Measurements from ENCODE around the gene NTM.

Gene NTM

GRCh38 chr11:132125988-132126871 is 755.8 kb downstream of the NTM start:
- 43 to 44% methylated on average over 16 to 18 of the region's 22 CpGs for WGBS, 2 experiments (ENCODE audit: insufficient coverage in 2 of 2)
- H3K4me3 ChIP-seq (ENCODE audit: extremely low read depth, insufficient read depth, low read length, poor library complexity, severe bottlenecking): peak overlapping the region; percentile 9
- H3K9me3 ChIP-seq (ENCODE audit: control insufficient read depth, low read length): no peaks in the 10 kb centered on the region
- H3K36me3 ChIP-seq (ENCODE audit: control insufficient read depth, insufficient read depth, low read length): no peaks in the 10 kb centered on the region
- H3K27ac ChIP-seq (ENCODE audit: low read depth, low read length, severe bottlenecking): peak overlapping the region; percentile 6
- H3K4me1 ChIP-seq (ENCODE audit: control insufficient read depth, insufficient read depth, low read length, poor library complexity, severe bottlenecking): peaks cover 12% of the 10 kb centered on the region

GRCh38 chr11:132126973-132127899 is 756.8 kb downstream of the NTM start:
- H3K4me1 ChIP-seq (ENCODE audit: control insufficient read depth, insufficient read depth, low read length, poor library complexity, severe bottlenecking): peaks cover 12% of the 10 kb centered on the region
- H3K27ac ChIP-seq (ENCODE audit: low read depth, low read length, severe bottlenecking): no peak overlapping the region
- no peaks in the 10 kb centered on the region for H3K36me3 ChIP-seq (ENCODE audit: control insufficient read depth, insufficient read depth, low read length)
- 63 to 73% methylated on average over 11 to 15 of the region's 19 CpGs for WGBS, 2 experiments (ENCODE audit: insufficient coverage in 2 of 2)
- H3K9me3 ChIP-seq (ENCODE audit: control insufficient read depth, low read length): no peaks in the 10 kb centered on the region
- no peak overlapping the region for H3K4me3 ChIP-seq (ENCODE audit: extremely low read depth, insufficient read depth, low read length, poor library complexity, severe bottlenecking)

- Histone ChIP-seq H3K9me3 (ENCODE audit: control insufficient read depth, low read length) (no peaks in the 10 kb centered on the region), H3K36me3 (ENCODE audit: control insufficient read depth, insufficient read depth, low read length) (no peaks in the 10 kb centered on the region), H3K4me1 (ENCODE audit: control insufficient read depth, insufficient read depth, low read length, poor library complexity, severe bottlenecking) (peaks cover 12% of the 10 kb centered on the region), H3K27ac (ENCODE audit: low read depth, low read length, severe bottlenecking) (no peak overlapping the region), H3K4me3 (ENCODE audit: extremely low read depth, insufficient read depth, low read length, poor library complexity, severe bottlenecking) (no peak overlapping the region)
- WGBS, 2 experiments (ENCODE audit: insufficient coverage in 2 of 2): 83% methylated on average over 2 of the region's 2 CpGs; no CpG with 5 or more reads in 1 of the 2 experiments
Measured at GRCh38 chr11:132127900-132128288, 757.5 kb downstream of the NTM start.

- Histone ChIP-seq H3K9me3 (ENCODE audit: control insufficient read depth, low read length) (no peaks in the 10 kb centered on the region), H3K36me3 (ENCODE audit: control insufficient read depth, insufficient read depth, low read length) (no peaks in the 10 kb centered on the region), H3K27ac (ENCODE audit: low read depth, low read length, severe bottlenecking) (no peak overlapping the region), H3K4me3 (ENCODE audit: extremely low read depth, insufficient read depth, low read length, poor library complexity, severe bottlenecking) (no peak overlapping the region), H3K4me1 (ENCODE audit: control insufficient read depth, insufficient read depth, low read length, poor library complexity, severe bottlenecking) (peaks cover 8% of the 10 kb centered on the region)
- 92 to 100% methylated on average over 4 of the region's 4 CpGs for WGBS, 2 experiments (ENCODE audit: insufficient coverage in 2 of 2)
Measured at GRCh38 chr11:132131047-132131446, 760.6 kb downstream of the NTM start.

- Histone ChIP-seq H3K4me3 (ENCODE audit: extremely low read depth, insufficient read depth, low read length, poor library complexity, severe bottlenecking) (no peak overlapping the region), H3K4me1 (ENCODE audit: control insufficient read depth, insufficient read depth, low read length, poor library complexity, severe bottlenecking) (no peaks in the 10 kb centered on the region), H3K27ac (ENCODE audit: low read depth, low read length, severe bottlenecking) (no peak overlapping the region), H3K9me3 (ENCODE audit: control insufficient read depth, low read length) (no peaks in the 10 kb centered on the region), H3K36me3 (ENCODE audit: control insufficient read depth, insufficient read depth, low read length) (no peaks in the 10 kb centered on the region)
- WGBS, 2 experiments (ENCODE audit: insufficient coverage in 2 of 2): 63 to 77% methylated on average over 4 to 5 of the region's 9 CpGs
Measured at GRCh38 chr11:132131961-132132360, 761.5 kb downstream of the NTM start.

- H3K27ac ChIP-seq (ENCODE audit: low read depth, low read length, severe bottlenecking): no peak overlapping the region
- WGBS, 2 experiments (ENCODE audit: insufficient coverage in 2 of 2): 81% methylated on average over 2 of the region's 5 CpGs; no CpG with 5 or more reads in 1 of the 2 experiments
- H3K36me3 ChIP-seq (ENCODE audit: control insufficient read depth, insufficient read depth, low read length): no peaks in the 10 kb centered on the region
- peaks cover 10% of the 10 kb centered on the region for H3K4me1 ChIP-seq (ENCODE audit: control insufficient read depth, insufficient read depth, low read length, poor library complexity, severe bottlenecking)
- H3K4me3 ChIP-seq (ENCODE audit: extremely low read depth, insufficient read depth, low read length, poor library complexity, severe bottlenecking): no peak overlapping the region
- no peaks in the 10 kb centered on the region for H3K9me3 ChIP-seq (ENCODE audit: control insufficient read depth, low read length)
Measured at GRCh38 chr11:132134322-132134721, 763.9 kb downstream of the NTM start.

GRCh38 chr11:132137289-132137980 is 767.0 kb downstream of the NTM start:
- Histone ChIP-seq H3K4me3 (ENCODE audit: extremely low read depth, insufficient read depth, low read length, poor library complexity, severe bottlenecking) (no peak overlapping the region), H3K9me3 (ENCODE audit: control insufficient read depth, low read length) (no peaks in the 10 kb centered on the region), H3K27ac (ENCODE audit: low read depth, low read length, severe bottlenecking) (no peak overlapping the region), H3K4me1 (ENCODE audit: control insufficient read depth, insufficient read depth, low read length, poor library complexity, severe bottlenecking) (peaks cover 10% of the 10 kb centered on the region), H3K36me3 (ENCODE audit: control insufficient read depth, insufficient read depth, low read length) (no peaks in the 10 kb centered on the region)
- 94 to 97% methylated on average over 8 of the region's 12 CpGs for WGBS, 2 experiments (ENCODE audit: insufficient coverage in 2 of 2)

- Histone ChIP-seq H3K4me1 (ENCODE audit: control insufficient read depth, insufficient read depth, low read length, poor library complexity, severe bottlenecking) (peaks cover 10% of the 10 kb centered on the region), H3K4me3 (ENCODE audit: extremely low read depth, insufficient read depth, low read length, poor library complexity, severe bottlenecking) (no peak overlapping the region), H3K9me3 (ENCODE audit: control insufficient read depth, low read length) (no peaks in the 10 kb centered on the region), H3K27ac (ENCODE audit: low read depth, low read length, severe bottlenecking) (no peak overlapping the region), H3K36me3 (ENCODE audit: control insufficient read depth, insufficient read depth, low read length) (no peaks in the 10 kb centered on the region)
- WGBS, 2 experiments (ENCODE audit: insufficient coverage in 2 of 2): 91% methylated on average over 1 of the region's 3 CpGs
Measured at GRCh38 chr11:132137981-132138313, 767.5 kb downstream of the NTM start.

- no peak overlapping the region for H3K27ac ChIP-seq (ENCODE audit: low read depth, low read length, severe bottlenecking)
- H3K4me3 ChIP-seq (ENCODE audit: extremely low read depth, insufficient read depth, low read length, poor library complexity, severe bottlenecking): no peak overlapping the region
- H3K4me1 ChIP-seq (ENCODE audit: control insufficient read depth, insufficient read depth, low read length, poor library complexity, severe bottlenecking): peaks cover 10% of the 10 kb centered on the region
- no peaks in the 10 kb centered on the region for H3K36me3 ChIP-seq (ENCODE audit: control insufficient read depth, insufficient read depth, low read length)
- H3K9me3 ChIP-seq (ENCODE audit: control insufficient read depth, low read length): no peaks in the 10 kb centered on the region
- WGBS, 2 experiments (ENCODE audit: insufficient coverage in 2 of 2): 90 to 94% methylated on average over 2 of the region's 2 CpGs
Measured at GRCh38 chr11:132139181-132139580, 768.8 kb downstream of the NTM start.

- H3K36me3 ChIP-seq (ENCODE audit: control insufficient read depth, insufficient read depth, low read length): no peaks in the 10 kb centered on the region
- no peaks in the 10 kb centered on the region for H3K9me3 ChIP-seq (ENCODE audit: control insufficient read depth, low read length)
- H3K27ac ChIP-seq (ENCODE audit: low read depth, low read length, severe bottlenecking): no peak overlapping the region
- H3K4me1 ChIP-seq (ENCODE audit: control insufficient read depth, insufficient read depth, low read length, poor library complexity, severe bottlenecking): peaks cover 10% of the 10 kb centered on the region
- 100% methylated on average over 1 of the region's 3 CpGs; no CpG with 5 or more reads in 1 of the 2 experiments for WGBS, 2 experiments (ENCODE audit: insufficient coverage in 2 of 2)
- no peak overlapping the region for H3K4me3 ChIP-seq (ENCODE audit: extremely low read depth, insufficient read depth, low read length, poor library complexity, severe bottlenecking)
Measured at GRCh38 chr11:132140056-132140455, 769.6 kb downstream of the NTM start.
